ENCODE results near the gene POMP. TPM values are rescaled to one million over a fixed set of nuclear protein-coding genes. Genes with fewer than 3 reads are reported as not detected.
"Not testable (repeated sequence)": the region's sequence is repeated elsewhere in the genome, so short reads cannot be mapped to it uniquely, and the experiment has no call there.

Gene POMP
- total RNA-seq, 4 donors from 2014 or later, result 24.1 to 48.7 (median 35.5) TPM

DNA sequence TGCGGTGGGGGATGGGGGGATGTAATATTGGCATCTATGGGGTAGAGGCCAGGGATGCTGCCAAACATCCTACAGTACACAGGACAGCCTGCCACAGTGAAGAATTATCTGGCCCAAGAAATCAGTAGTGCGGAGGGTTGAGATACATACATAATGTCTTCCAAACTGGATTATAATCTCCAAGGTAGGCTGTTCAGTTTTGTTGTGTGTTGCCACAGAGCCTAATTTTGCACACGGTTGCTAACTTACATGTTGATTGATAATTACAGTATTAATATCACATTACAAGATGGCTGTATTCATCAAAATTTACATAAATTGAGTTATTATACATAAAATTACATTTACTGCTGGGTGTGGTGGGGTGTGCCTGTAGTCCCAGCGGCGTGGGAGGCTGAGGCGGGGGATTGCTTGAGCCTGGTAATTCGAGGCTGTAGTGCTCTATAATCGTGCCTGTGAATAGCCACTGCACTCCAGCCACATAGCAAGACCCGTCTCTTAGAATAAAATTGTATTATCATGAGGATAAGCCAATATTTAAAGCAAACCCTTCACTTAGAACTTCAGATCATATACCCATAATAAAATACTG is 8.1 kb downstream of the POMP start:
- H3K4me3 ChIP-seq, result no peak overlapping the region
- DNase-seq (ENCODE audit: low spot score in 2 of 2), result no peak
- H3K4me1 ChIP-seq, result no peaks in the 10 kb centered on the region
- peaks cover 93% of the 10 kb centered on the region for H3K36me3 ChIP-seq
- H3K9me3 ChIP-seq, result no peaks in the 10 kb centered on the region
- WGBS, result 91% methylated on average over 9 of the region's 9 CpGs
- no peaks in the 10 kb centered on the region for H3K27me3 ChIP-seq
- TF ChIP-seq EP300 (IDR thresholded peaks at IDR 0.05) (no peak), POLR2A (IDR thresholded peaks at IDR 0.05) (no peak), POLR2AphosphoS5 (IDR thresholded peaks at IDR 0.05) (no peak)
- TF ChIP-seq, protein P1, sequence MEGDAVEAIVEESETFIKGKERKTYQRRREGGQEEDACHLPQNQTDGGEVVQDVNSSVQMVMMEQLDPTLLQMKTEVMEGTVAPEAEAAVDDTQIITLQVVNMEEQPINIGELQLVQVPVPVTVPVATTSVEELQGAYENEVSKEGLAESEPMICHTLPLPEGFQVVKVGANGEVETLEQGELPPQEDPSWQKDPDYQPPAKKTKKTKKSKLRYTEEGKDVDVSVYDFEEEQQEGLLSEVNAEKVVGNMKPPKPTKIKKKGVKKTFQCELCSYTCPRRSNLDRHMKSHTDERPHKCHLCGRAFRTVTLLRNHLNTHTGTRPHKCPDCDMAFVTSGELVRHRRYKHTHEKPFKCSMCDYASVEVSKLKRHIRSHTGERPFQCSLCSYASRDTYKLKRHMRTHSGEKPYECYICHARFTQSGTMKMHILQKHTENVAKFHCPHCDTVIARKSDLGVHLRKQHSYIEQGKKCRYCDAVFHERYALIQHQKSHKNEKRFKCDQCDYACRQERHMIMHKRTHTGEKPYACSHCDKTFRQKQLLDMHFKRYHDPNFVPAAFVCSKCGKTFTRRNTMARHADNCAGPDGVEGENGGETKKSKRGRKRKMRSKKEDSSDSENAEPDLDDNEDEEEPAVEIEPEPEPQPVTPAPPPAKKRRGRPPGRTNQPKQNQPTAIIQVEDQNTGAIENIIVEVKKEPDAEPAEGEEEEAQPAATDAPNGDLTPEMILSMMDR (IDR thresholded peaks at IDR 0.05), result no peak
- H3K27ac ChIP-seq, result no peak overlapping the region

DNA sequence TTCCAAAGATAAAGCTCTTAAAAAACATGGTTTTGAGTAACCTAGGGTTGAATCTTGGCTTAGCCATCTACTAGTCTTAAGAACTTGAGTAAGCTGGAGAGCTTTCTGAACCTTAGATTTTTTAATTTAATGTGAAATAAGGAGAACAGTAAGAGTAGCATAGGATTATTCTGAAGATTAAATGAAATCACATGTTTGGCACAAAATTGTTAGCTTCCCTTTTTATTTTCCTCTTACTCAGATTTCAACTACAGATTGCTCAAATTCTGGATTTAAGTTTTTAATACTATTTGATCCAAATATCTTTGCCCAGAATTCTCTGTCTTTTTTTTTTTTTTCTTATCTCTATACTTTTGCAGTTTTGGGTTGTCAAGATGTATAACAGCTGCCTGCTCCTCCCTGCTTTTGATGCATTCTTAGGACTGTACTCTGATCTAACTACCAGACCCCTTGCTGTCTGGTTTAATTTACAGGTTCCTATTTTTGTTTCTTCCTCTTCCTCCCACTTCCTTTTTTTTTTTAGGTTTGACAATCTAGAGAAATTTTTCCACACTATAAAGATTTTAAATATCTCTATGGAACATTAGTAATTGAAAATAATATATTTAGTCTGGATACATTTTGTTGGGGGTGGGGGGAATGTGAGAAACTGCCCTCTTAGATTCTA is 12.3 kb downstream of the POMP start:
- TF ChIP-seq, protein P1 (IDR thresholded peaks at IDR 0.05), result no peak
- no peak for TF ChIP-seq POLR2A (IDR thresholded peaks at IDR 0.05)
- TF ChIP-seq POLR2AphosphoS5 (IDR thresholded peaks at IDR 0.05), result no peak
- TF ChIP-seq EP300 (IDR thresholded peaks at IDR 0.05), result no peak
- H3K4me1 ChIP-seq, result no peaks in the 10 kb centered on the region
- DNase-seq (ENCODE audit: low spot score in 2 of 2), result no peak
- H3K36me3 ChIP-seq, result peaks cover 96% of the 10 kb centered on the region
- no peak overlapping the region for H3K4me3 ChIP-seq
- H3K9me3 ChIP-seq, result no peaks in the 10 kb centered on the region
- H3K27ac ChIP-seq, result no peak overlapping the region
- no peaks in the 10 kb centered on the region for H3K27me3 ChIP-seq

DNA sequence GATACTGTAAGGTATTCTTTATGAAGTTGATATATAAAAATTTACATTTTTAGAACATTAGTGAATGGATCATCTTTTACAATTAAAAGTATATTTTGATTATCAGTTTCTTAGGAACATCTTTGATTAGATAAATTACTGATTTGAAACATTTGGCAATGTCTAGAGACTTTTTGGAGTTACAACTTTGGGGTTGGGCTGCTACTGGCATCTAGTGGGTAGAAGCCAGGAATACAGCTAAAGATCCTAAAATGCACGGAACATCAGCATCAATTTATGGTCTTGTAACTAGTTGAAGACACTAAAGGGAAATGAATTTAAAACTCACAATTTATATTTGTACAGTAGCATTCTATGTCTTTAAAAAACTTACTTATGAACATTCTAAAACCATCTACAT is 19.9 kb downstream of the POMP start:
- 74% methylated on average over 1 of the region's 1 CpG for WGBS
- Histone ChIP-seq H3K36me3 (peaks cover 58% of the 10 kb centered on the region), H3K27ac (no peak overlapping the region), H3K27me3 (no peaks in the 10 kb centered on the region), H3K9me3 (no peaks in the 10 kb centered on the region), H3K4me3 (no peak overlapping the region), H3K4me1 (no peaks in the 10 kb centered on the region)
- TF ChIP-seq, protein P1 (IDR thresholded peaks at IDR 0.05), result peak in 1 of 2 donors; percentile 4
- TF ChIP-seq POLR2A (IDR thresholded peaks at IDR 0.05) (no peak), POLR2AphosphoS5 (IDR thresholded peaks at IDR 0.05) (no peak), EP300 (IDR thresholded peaks at IDR 0.05) (no peak)
- DNase-seq (ENCODE audit: low spot score in 2 of 2), result no peak

DNA sequence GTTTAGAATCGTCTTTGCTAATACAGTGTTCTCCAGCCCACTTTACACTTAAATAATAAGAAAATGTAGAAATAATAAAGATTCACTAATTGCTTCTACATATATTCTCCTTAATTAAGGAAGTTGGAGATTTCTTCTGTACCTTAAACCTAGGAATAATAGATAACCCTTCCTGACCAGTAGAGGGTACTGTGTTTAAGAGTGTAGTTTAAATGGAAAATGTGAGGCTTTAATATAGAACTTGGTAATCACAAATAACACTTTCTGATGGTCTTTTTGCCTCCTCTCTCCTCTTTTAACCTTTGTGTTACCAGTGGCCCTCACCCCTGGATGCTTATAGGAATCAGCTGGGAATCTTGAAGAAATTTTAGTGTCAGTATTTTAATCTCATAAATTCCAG is 20.7 kb downstream of the POMP start:
- H3K36me3 ChIP-seq, result peaks cover 50% of the 10 kb centered on the region
- no peaks in the 10 kb centered on the region for H3K27me3 ChIP-seq
- no peak overlapping the region for H3K4me3 ChIP-seq
- H3K9me3 ChIP-seq, result no peaks in the 10 kb centered on the region
- 92% methylated on average over 1 of the region's 1 CpG for WGBS
- TF ChIP-seq, protein P1 (IDR thresholded peaks at IDR 0.05), result peak in 1 of 2 donors; percentile 12
- no peak for TF ChIP-seq POLR2AphosphoS5 (IDR thresholded peaks at IDR 0.05)
- no peak for DNase-seq (ENCODE audit: low spot score in 2 of 2)
- no peak overlapping the region for H3K27ac ChIP-seq
- H3K4me1 ChIP-seq, result no peaks in the 10 kb centered on the region

DNA sequence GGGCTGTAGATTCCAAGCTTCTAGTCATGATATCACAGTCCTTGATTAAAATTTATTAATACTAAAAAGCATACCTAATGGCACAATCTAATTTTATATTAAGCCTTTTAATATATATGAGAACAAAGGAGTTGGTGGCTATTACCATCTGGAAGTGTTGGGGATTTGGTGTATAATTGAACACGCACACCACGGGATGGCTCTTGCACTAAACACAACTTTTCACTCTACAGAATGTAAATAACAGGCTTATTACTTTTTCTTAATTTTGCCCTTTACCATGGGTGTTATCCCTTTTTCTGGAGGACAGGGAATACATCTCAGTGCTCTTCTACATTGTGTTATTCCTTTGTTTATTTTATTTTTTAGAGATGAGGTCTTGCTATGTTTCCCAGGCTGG is 21.6 kb downstream of the POMP start:
- H3K9me3 ChIP-seq, result no peaks in the 10 kb centered on the region
- H3K4me3 ChIP-seq, result no peak overlapping the region
- no peak overlapping the region for H3K27ac ChIP-seq
- DNase-seq (ENCODE audit: low spot score in 2 of 2), result no peak
- H3K27me3 ChIP-seq, result no peaks in the 10 kb centered on the region
- TF ChIP-seq POLR2AphosphoS5 (IDR thresholded peaks at IDR 0.05), result no peak
- TF ChIP-seq, protein P1 (IDR thresholded peaks at IDR 0.05), result no peak
- TF ChIP-seq POLR2A (IDR thresholded peaks at IDR 0.05), result no peak
- no peak for TF ChIP-seq EP300 (IDR thresholded peaks at IDR 0.05)
- H3K36me3 ChIP-seq, result peaks cover 41% of the 10 kb centered on the region
- H3K4me1 ChIP-seq, result no peaks in the 10 kb centered on the region
- 92% methylated on average over 2 of the region's 2 CpGs for WGBS

DNA sequence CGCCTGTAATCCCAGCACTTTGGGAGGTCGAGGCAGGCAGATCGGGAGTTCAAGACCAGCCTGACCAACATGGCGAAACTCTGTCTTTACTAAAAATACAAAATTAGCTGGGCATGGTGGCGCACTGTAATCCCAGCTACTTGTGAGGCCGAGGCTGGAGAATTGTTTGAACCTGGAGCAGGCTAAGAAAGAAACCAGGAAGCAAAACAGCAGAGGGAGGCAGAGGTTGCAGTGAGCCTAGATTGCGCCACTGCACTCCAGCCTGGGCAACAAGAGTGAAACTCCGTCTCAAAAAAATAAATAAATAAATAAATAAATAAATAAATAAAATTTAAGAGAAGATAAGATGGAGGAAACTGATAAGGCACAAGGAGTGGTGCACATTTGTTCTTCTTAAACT is 24.2 kb downstream of the POMP start:
- H3K27ac ChIP-seq; H3K9me3 ChIP-seq; H3K4me1 ChIP-seq; H3K27me3 ChIP-seq; H3K4me3 ChIP-seq; DNase-seq (ENCODE audit: low spot score in 2 of 2): not testable (repeated sequence)
- H3K36me3 ChIP-seq, result peaks cover 16% of the 10 kb centered on the region
- WGBS, result 79% methylated on average over 8 of the region's 8 CpGs

Measured in suprapubic skin (tissue), 4 donors.